ENCODE measurements around the gene EIF1AD.
"Not testable (repeated sequence)": the region's sequence is repeated elsewhere in the genome, so short reads cannot be mapped to it uniquely, and the experiment has no call there.

The EIF1AD gene

GRCh38 chr11:65962141-65962564 lies 39.8 kb downstream of the EIF1AD start:
- ATAC-seq (replicated peaks) = peak; percentile 34
- H3K27me3 Mint-ChIP-seq = no peaks in the 10 kb centered on the region
- peak overlapping the region; percentile 94 to 97 for H3K4me3 Mint-ChIP-seq
- peak in 1 of 3 experiments; percentile 24 for DNase-seq
- H3K4me1 Mint-ChIP-seq (ENCODE audit: low read depth in 2 of 2) = peaks cover 20 to 31% of the 10 kb centered on the region in 2 donors
- H3K36me3 Mint-ChIP-seq (ENCODE audit: insufficient read depth) = peaks cover 55% of the 10 kb centered on the region
- peak overlapping the region; percentile 98 to 99 for H3K27ac Mint-ChIP-seq
- no peaks in the 10 kb centered on the region for H3K9me3 Mint-ChIP-seq

DNA sequence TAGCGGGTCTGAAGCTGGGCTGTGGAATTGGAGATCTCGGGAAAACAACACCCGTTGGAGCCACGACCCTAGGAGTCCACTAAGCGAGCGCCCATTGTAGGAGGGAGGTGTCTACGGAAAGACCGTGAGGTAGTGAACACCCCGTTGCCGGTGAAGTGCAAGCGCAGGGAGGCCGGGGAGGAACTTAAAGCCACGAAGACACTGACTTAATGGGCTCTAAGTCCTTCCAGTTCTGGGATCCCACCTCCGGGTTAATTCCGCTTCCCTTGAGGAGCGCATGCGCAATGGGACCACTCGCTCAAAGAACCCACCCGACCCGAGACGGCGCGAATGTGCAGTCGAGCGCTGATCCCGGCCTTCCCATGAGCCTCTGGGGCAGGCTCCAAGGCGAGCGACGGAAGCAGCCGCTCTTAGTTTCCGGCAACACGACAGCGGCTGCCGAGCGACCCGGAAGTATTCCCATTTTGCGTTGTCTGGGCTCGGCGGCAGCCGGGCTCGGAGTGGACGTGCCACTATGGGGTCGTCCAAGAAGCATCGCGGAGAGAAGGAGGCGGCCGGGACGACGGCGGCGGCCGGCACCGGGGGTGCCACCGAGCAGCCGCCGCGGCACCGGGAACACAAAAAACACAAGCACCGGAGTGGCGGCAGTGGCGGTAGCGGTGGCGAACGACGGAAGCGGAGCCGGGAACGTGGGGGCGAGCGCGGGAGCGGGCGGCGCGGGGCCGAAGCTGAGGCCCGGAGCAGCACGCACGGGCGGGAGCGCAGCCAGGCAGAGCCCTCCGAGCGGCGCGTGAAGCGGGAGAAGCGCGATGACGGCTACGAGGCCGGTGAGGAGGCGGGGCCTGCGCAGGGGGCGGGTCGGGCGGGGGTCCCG lies 40.5 kb downstream of the EIF1AD start, which contains the start of gene SART1:
SART1 (plus strand) TSS at position 468 of the 874 bp plus-strand sequence; CDS start at position 515, 47 bp downstream.
- Mint-ChIP-seq H3K4me3 (peak within 1 kb of the TSS; percentile 94 to 97), H3K36me3 (ENCODE audit: insufficient read depth) (peaks cover 51% of the 10 kb centered on the region), H3K9me3 (no peaks in the 10 kb centered on the region), H3K4me1 (ENCODE audit: low read depth in 2 of 2) (peaks cover 20 to 31% of the 10 kb centered on the region in 2 donors), H3K27ac (peak within 1 kb of the TSS; percentile 98 to 99), H3K27me3 (no peaks in the 10 kb centered on the region)
- ATAC-seq (replicated peaks) (peak; percentile 95), DNase-seq (peak; percentile 90 to 93 (median 92))

- ATAC-seq (replicated peaks) = peak; percentile 0
- H3K4me1 Mint-ChIP-seq (ENCODE audit: low read depth in 2 of 2) = peaks cover 20 to 29% of the 10 kb centered on the region in 2 donors
- peak overlapping the region; percentile 94 to 97 for H3K4me3 Mint-ChIP-seq
- DNase-seq = no peak
- H3K36me3 Mint-ChIP-seq (ENCODE audit: insufficient read depth) = peaks cover 44% of the 10 kb centered on the region
- H3K27ac Mint-ChIP-seq = peak overlapping the region; percentile 98 to 99
- H3K9me3 Mint-ChIP-seq = no peaks in the 10 kb centered on the region
- H3K27me3 Mint-ChIP-seq = no peaks in the 10 kb centered on the region
These were observed 41.1 kb downstream of the EIF1AD start for GRCh38 chr11:65960824-65961266.

GRCh38 chr11:65958774-65959420 lies 43.1 kb downstream of the EIF1AD start:
- ATAC-seq (replicated peaks) (no peak), DNase-seq (no peak)
- H3K36me3 Mint-ChIP-seq (ENCODE audit: insufficient read depth) = peaks cover 25% of the 10 kb centered on the region
- H3K4me3 Mint-ChIP-seq = no peak overlapping the region
- H3K9me3 Mint-ChIP-seq = no peaks in the 10 kb centered on the region
- no peaks in the 10 kb centered on the region for H3K27me3 Mint-ChIP-seq
- peaks cover 20 to 25% of the 10 kb centered on the region in 2 donors for H3K4me1 Mint-ChIP-seq (ENCODE audit: low read depth in 2 of 2)
- no peak overlapping the region for H3K27ac Mint-ChIP-seq

GRCh38 chr11:65958291-65958690 lies 43.7 kb downstream of the EIF1AD start:
- no peaks in the 10 kb centered on the region for H3K27me3 Mint-ChIP-seq
- peaks cover 20 to 22% of the 10 kb centered on the region in 2 donors for H3K4me1 Mint-ChIP-seq (ENCODE audit: low read depth in 2 of 2)
- no peak for DNase-seq
- no peak for ATAC-seq (replicated peaks)
- no peak overlapping the region for H3K27ac Mint-ChIP-seq
- peaks cover 21% of the 10 kb centered on the region for H3K36me3 Mint-ChIP-seq (ENCODE audit: insufficient read depth)
- no peak overlapping the region for H3K4me3 Mint-ChIP-seq
- H3K9me3 Mint-ChIP-seq = no peaks in the 10 kb centered on the region

DNA sequence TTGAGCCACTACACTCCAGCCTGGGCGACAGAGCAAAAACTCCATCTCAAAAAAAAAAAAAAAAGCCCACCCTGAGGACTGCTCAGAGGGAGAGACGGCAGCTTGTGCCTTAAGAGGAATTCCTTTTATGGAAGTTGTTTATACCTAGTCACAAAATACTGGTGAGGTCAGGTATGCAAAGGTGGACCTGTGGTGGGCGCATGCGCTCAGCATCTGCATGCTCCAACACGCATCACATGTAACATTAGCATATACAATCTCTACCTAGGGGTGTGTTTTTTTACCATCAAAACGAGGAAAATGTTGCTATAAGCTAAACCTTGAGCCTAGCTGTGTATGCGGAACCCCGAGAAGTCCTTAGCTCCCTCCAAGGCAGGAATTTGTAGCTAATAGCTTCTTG lies 47.2 kb downstream of the EIF1AD start:
- no peak overlapping the region for H3K4me3 Mint-ChIP-seq
- no peaks in the 10 kb centered on the region for H3K27me3 Mint-ChIP-seq
- DNase-seq = no peak
- peaks cover 3% of the 10 kb centered on the region for H3K36me3 Mint-ChIP-seq (ENCODE audit: insufficient read depth)
- no peak for ATAC-seq (replicated peaks)
- no peaks in the 10 kb centered on the region for H3K9me3 Mint-ChIP-seq
- H3K27ac Mint-ChIP-seq = no peak overlapping the region
- no peaks in the 10 kb centered on the region for H3K4me1 Mint-ChIP-seq (ENCODE audit: low read depth in 2 of 2)

- DNase-seq = no peak
- peaks cover 3% of the 10 kb centered on the region for H3K36me3 Mint-ChIP-seq (ENCODE audit: insufficient read depth)
- H3K4me3 Mint-ChIP-seq = no peak overlapping the region
- H3K27ac Mint-ChIP-seq = no peak overlapping the region
- H3K9me3 Mint-ChIP-seq = no peaks in the 10 kb centered on the region
- no peaks in the 10 kb centered on the region for H3K4me1 Mint-ChIP-seq (ENCODE audit: low read depth in 2 of 2)
- no peaks in the 10 kb centered on the region for H3K27me3 Mint-ChIP-seq
- no peak for ATAC-seq (replicated peaks)
These were observed 48.5 kb downstream of the EIF1AD start for GRCh38 chr11:65953471-65953870.

- no peaks in the 10 kb centered on the region for H3K4me1 Mint-ChIP-seq (ENCODE audit: low read depth in 2 of 2)
- DNase-seq = no peak
- no peak overlapping the region for H3K4me3 Mint-ChIP-seq
- H3K27me3 Mint-ChIP-seq = no peaks in the 10 kb centered on the region
- H3K9me3 Mint-ChIP-seq = no peaks in the 10 kb centered on the region
- no peak overlapping the region for H3K27ac Mint-ChIP-seq
- no peak for ATAC-seq (replicated peaks)
- peaks cover 2% of the 10 kb centered on the region for H3K36me3 Mint-ChIP-seq (ENCODE audit: insufficient read depth)
These were observed 49.9 kb downstream of the EIF1AD start for GRCh38 chr11:65952052-65952521.

- ATAC-seq (replicated peaks); H3K27me3 Mint-ChIP-seq; H3K4me1 Mint-ChIP-seq (ENCODE audit: low read depth in 2 of 2); H3K9me3 Mint-ChIP-seq; H3K4me3 Mint-ChIP-seq; H3K36me3 Mint-ChIP-seq (ENCODE audit: insufficient read depth); H3K27ac Mint-ChIP-seq; DNase-seq: not testable (repeated sequence)
These were observed 50.3 kb downstream of the EIF1AD start for GRCh38 chr11:65951641-65952040.

GRCh38 chr11:65950711-65951110 lies 51.2 kb downstream of the EIF1AD start:
- H3K4me3 Mint-ChIP-seq; DNase-seq; H3K9me3 Mint-ChIP-seq; H3K4me1 Mint-ChIP-seq (ENCODE audit: low read depth in 2 of 2); H3K36me3 Mint-ChIP-seq (ENCODE audit: insufficient read depth); H3K27ac Mint-ChIP-seq; H3K27me3 Mint-ChIP-seq; ATAC-seq (replicated peaks): not testable (repeated sequence)

DNA sequence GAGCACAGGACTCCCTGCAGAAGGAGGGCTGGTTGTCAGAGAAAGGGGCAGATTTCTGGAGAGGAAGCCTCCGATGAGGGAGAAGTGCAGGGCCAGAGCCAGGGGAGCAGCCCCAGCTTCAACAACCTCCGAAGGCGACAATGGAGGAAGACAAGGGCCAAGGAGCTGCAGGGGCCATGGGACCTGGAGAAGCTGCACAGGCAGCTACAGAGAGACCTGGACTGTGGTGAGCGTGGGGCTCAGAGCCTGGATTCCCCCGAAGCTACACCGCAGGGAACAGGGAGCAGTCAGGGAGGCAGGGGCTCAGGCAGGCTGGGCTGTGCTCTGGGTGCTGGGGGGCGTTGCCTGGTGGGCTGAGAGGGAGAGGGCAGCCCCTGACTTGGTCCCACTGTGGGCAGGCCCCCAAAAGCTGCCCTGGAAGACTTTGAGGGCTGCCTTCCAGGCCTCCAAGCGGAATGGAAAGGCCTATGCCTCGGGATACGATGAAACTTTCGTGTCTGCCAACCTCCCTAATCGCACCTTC lies 54.3 kb downstream of the EIF1AD start:
- Mint-ChIP-seq H3K36me3 (ENCODE audit: insufficient read depth) (no peaks in the 10 kb centered on the region), H3K4me1 (ENCODE audit: low read depth in 2 of 2) (no peaks in the 10 kb centered on the region), H3K27me3 (no peaks in the 10 kb centered on the region), H3K4me3 (no peak overlapping the region), H3K9me3 (no peaks in the 10 kb centered on the region), H3K27ac (no peak overlapping the region)
- ATAC-seq (replicated peaks) (no peak), DNase-seq (no peak)

DNA sequence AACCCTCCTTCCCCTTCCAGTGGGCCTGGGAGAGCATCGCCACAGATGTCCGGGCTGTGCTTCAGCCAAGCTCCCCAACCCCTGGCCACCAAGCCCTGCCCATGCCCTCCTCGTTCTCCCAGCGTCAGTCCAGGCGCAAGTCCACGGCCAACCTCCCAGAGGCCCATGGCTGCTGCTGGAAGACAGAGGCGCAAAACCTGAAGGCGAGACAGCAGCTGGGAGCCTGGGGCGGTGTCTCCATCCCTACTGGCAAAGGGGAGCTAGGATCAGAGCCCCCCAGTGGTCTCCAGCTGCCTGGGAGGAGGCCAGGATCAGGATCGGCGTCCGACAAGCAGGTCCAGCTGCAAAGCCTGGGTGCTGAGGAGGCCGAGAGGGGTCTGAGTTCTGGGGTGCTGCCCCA lies 54.8 kb downstream of the EIF1AD start:
- no peak overlapping the region for H3K27ac Mint-ChIP-seq
- ATAC-seq (replicated peaks) (no peak), DNase-seq (no peak)
- no peaks in the 10 kb centered on the region for H3K9me3 Mint-ChIP-seq
- no peaks in the 10 kb centered on the region for H3K27me3 Mint-ChIP-seq
- no peaks in the 10 kb centered on the region for H3K4me1 Mint-ChIP-seq (ENCODE audit: low read depth in 2 of 2)
- no peaks in the 10 kb centered on the region for H3K36me3 Mint-ChIP-seq (ENCODE audit: insufficient read depth)
- no peak overlapping the region for H3K4me3 Mint-ChIP-seq

- no peak for ATAC-seq (replicated peaks)
These were observed 55.3 kb downstream of the EIF1AD start for GRCh38 chr11:65946655-65947054.

More at GRCh38 chr11:65946655-65947054, 55.3 kb downstream of the EIF1AD start:
- H3K4me1 Mint-ChIP-seq (ENCODE audit: low read depth in 2 of 2) = no peaks in the 10 kb centered on the region
- no peak overlapping the region for H3K4me3 Mint-ChIP-seq
- no peaks in the 10 kb centered on the region for H3K36me3 Mint-ChIP-seq (ENCODE audit: insufficient read depth)
- H3K27me3 Mint-ChIP-seq = peaks cover 0 to under 1% of the 10 kb centered on the region in 2 donors
- H3K27ac Mint-ChIP-seq = no peak overlapping the region
- no peaks in the 10 kb centered on the region for H3K9me3 Mint-ChIP-seq
- DNase-seq = no peak

All from effector memory CD8-positive, alpha-beta T cell (primary cell).